HCT116 (cell line): Measurements from ENCODE around the gene PRICKLE1. TPM values are rescaled to one million over a fixed set of nuclear protein-coding genes. Genes with fewer than 3 reads are reported as not detected.

Experiments used
- ATAC-seq: fragments of 200-7000 bp; cut with Tn5 transposase; 2 replicates; pipeline ENCODE4 v1.9.1; 2020; ENCODE audit warnings: mild to moderate bottlenecking, moderate library complexity
- BruUV-seq: library from RNA; stranded (reverse); fragments of 400-500 nt; replicated peaks from 2 replicates; lab custom pipeline; 2021; lab: Mats Ljungman, UMichigan
- CTCF ChIA-PET: fragments of 300-600 bp; sonication (Branson Sonifier 250); formaldehyde crosslinking; loops from one replicate; lab custom pipeline; 2021; ENCODE audit warnings: antibody characterized with exemption; lab: Charles Lee
- POLR2A ChIA-PET: fragments of 300-600, 350-600 bp; sonication (Branson Sonifier 250); formaldehyde crosslinking; loops from one replicate; lab custom pipeline; 2021; ENCODE audit warnings: antibody characterized with exemption; lab: Charles Lee
- RAD21 ChIA-PET, 2 experiments: fragments of 300-600 bp; sonication (Branson Sonifier 250); formaldehyde crosslinking; loops; one replicate each; lab custom pipeline; 2023; ENCODE audit warnings: low total read pairs in 2 of 2; ENCODE audit not compliant: uncharacterized antibody in 2 of 2, unreplicated experiment in 2 of 2, low non-redundant PET in 1 of 2; lab: Charles Lee
- DNase-seq: peaks from one replicate; pipeline ENCODE4 v3.0.0-alpha.2; 2010; ENCODE audit warnings: low read depth, low spot score
- H2AFZ ChIP-seq: fragments of 200-600 bp; shearing (Covaris generic), sonication (generic); 2 replicates; pipeline ENCODE4 v1.6.1; 2017; ENCODE audit warnings: low read depth, mixed run types, mixed read lengths, antibody characterized with exemption, low read length; ENCODE audit not compliant: poor library complexity, severe bottlenecking
- H3K27ac ChIP-seq: 2 replicates; pipeline ENCODE4 v1.5.1; 2012; ENCODE audit warnings: low read depth, low read length
- H3K27me3 ChIP-seq: fragments of 200-600 bp; sonication (generic); 2 replicates; pipeline ENCODE4 v1.6.1; 2016; ENCODE audit warnings: mixed run types, low read length, mixed read lengths; ENCODE audit not compliant: insufficient read depth
- H3K36me3 ChIP-seq, 2 experiments: fragments of 200-500 bp in 1 of 2; fragments of 200-600 bp in 1 of 2; sonication (Bioruptor generic) in 1 of 2; sonication (generic) in 1 of 2; 2 replicates each; pipeline versions ENCODE4 v1.5.1 to v1.6.1; 2014 to 2016; ENCODE audit warnings: low read length in 2 of 2, inconsistent platforms in 1 of 2, mixed read lengths in 1 of 2, mixed run types in 1 of 2; ENCODE audit not compliant: insufficient read depth in 2 of 2, control insufficient read depth in 1 of 2
- H3K4me1 ChIP-seq, 2 experiments: fragments of 200-600 bp in 1 of 2; sonication (generic) in 1 of 2; 2 replicates each; pipeline versions ENCODE4 v1.5.1 to v1.6.1; 2012 to 2017; ENCODE audit warnings: low read length in 2 of 2, inconsistent platforms in 1 of 2, mild to moderate bottlenecking in 1 of 2, mixed read lengths in 1 of 2, mixed run types in 1 of 2, moderate library complexity in 1 of 2; ENCODE audit not compliant: insufficient read depth in 2 of 2, control insufficient read depth in 1 of 2
- H3K4me2 ChIP-seq: fragments of 200-600 bp; sonication (generic); 2 replicates; pipeline ENCODE4 v1.6.1; 2017; ENCODE audit warnings: mixed run types, low read length, mixed read lengths
- H3K4me3 ChIP-seq, 2 experiments: fragments of 200-600 bp in 1 of 2; sonication (generic) in 1 of 2; replicated peaks in 1 of 2; 2 replicates each; pipeline ENCODE4 v1.5.1; 2011 to 2016; ENCODE audit warnings: low read length in 2 of 2, control low read depth in 1 of 2, low read depth in 1 of 2, mild to moderate bottlenecking in 1 of 2, mixed read lengths in 1 of 2, mixed run types in 1 of 2
- H3K79me2 ChIP-seq: fragments of 200-600 bp; sonication (generic); 2 replicates; pipeline ENCODE4 v1.6.1; 2017; ENCODE audit warnings: mild to moderate bottlenecking, mixed run types, low read length, moderate library complexity, mixed read lengths; ENCODE audit not compliant: insufficient read depth
- H3K9ac ChIP-seq: fragments of 200-600 bp; sonication (generic); 2 replicates; pipeline ENCODE4 v1.6.1; 2016; ENCODE audit warnings: low read length, mixed read lengths
- H3K9me2 ChIP-seq: fragments of 200-600 bp; sonication (generic), shearing (Covaris generic); 2 replicates; pipeline ENCODE4 v1.6.1; 2017; ENCODE audit warnings: mixed run types, mild to moderate bottlenecking, moderate library complexity; ENCODE audit not compliant: insufficient read depth
- H3K9me3 ChIP-seq, 2 experiments: fragments of 200-500 bp in 1 of 2; fragments of 200-600 bp in 1 of 2; sonication (Bioruptor generic) in 1 of 2; sonication (generic) in 1 of 2; 2 replicates each; pipeline ENCODE4 v1.6.1; 2014 to 2017; ENCODE audit warnings: low read length in 2 of 2, mixed read lengths in 2 of 2, inconsistent platforms in 1 of 2, low read depth in 1 of 2, mild to moderate bottlenecking in 1 of 2, mixed run types in 1 of 2, moderate library complexity in 1 of 2; ENCODE audit not compliant: control insufficient read depth in 1 of 2, insufficient read depth in 1 of 2
- H4K20me1 ChIP-seq: fragments of 200-600 bp; sonication (generic), shearing (Covaris generic); 2 replicates; pipeline ENCODE4 v1.6.1; 2017; ENCODE audit warnings: mixed run types, mild to moderate bottlenecking, moderate library complexity; ENCODE audit not compliant: insufficient read depth
- CBX3 ChIP-seq: IDR thresholded peaks from 2 replicates; pipeline ENCODE4 v1.6.1; 2012; ENCODE audit warnings: low read depth
- ELF1 ChIP-seq: IDR thresholded peaks from 2 replicates; pipeline ENCODE4 v1.6.1; 2012; ENCODE audit warnings: low read depth, borderline replicate concordance
- EZH2 ChIP-seq: fragments of 200-600 bp; sonication (generic); IDR thresholded peaks from 2 replicates; pipeline ENCODE4 v1.6.1; 2017; ENCODE audit warnings: antibody characterized with exemption, mixed run types
- EZH2phosphoT487 ChIP-seq: fragments of 200-600 bp; IDR thresholded peaks from 2 replicates; pipeline ENCODE4 v1.6.1; 2018; ENCODE audit warnings: antibody characterized with exemption, borderline replicate concordance
- JUND ChIP-seq: IDR thresholded peaks from 2 replicates; pipeline ENCODE4 v1.6.1; 2012
- POLR2A ChIP-seq: IDR thresholded peaks from 2 replicates; pipeline ENCODE4 v1.7.0; 2011; ENCODE audit warnings: borderline replicate concordance; ENCODE audit not compliant: insufficient read depth, insufficient read length; ENCODE audit errors: extremely low read depth
- SIN3A ChIP-seq: IDR thresholded peaks from 2 replicates; pipeline ENCODE4 v1.6.1; 2012; ENCODE audit warnings: low read depth
- SP1 ChIP-seq: IDR thresholded peaks from 2 replicates; pipeline ENCODE4 v1.6.1; 2012; ENCODE audit warnings: low read depth
- ZNF274 ChIP-seq: fragments of 200-500 bp; sonication (Bioruptor generic); IDR thresholded peaks from 2 replicates; pipeline ENCODE4 v1.6.1; 2014; ENCODE audit warnings: mild to moderate bottlenecking, low read depth, low read length, inconsistent platforms
- intact Hi-C: fragments of 100-400 bp; cut with micrococcal nuclease; formaldehyde crosslinking; loops from 2 replicates; pipeline ENCODE4 v1.10.0; 2022
- total RNA-seq: library from RNA; stranded (reverse); gene quantifications from one replicate; pipeline ENCODE4 v1.2.1, GENCODE V29; 2021; ENCODE audit not compliant: unreplicated experiment
- TF ChIP-seq, protein P1 (sequence below): IDR thresholded peaks from 2 replicates; pipeline ENCODE4 v1.6.1; 2012
- TF ChIP-seq, protein P2 (sequence below): IDR thresholded peaks from 2 replicates; pipeline ENCODE4 v1.6.1; 2012
- TF ChIP-seq, protein P3 (sequence below), 3 experiments: fragments of 200-600 bp in 1 of 3; sonication (generic) in 1 of 3; IDR thresholded peaks in 2 of 3; conservative IDR thresholded peaks in 1 of 3; 2 replicates each; pipeline ENCODE4 v1.5.1; 2012 to 2017; ENCODE audit warnings: low read depth in 2 of 3, low read length in 2 of 3, antibody characterized with exemption in 1 of 3, borderline replicate concordance in 1 of 3, control low read depth in 1 of 3, mild to moderate bottlenecking in 1 of 3, mixed read lengths in 1 of 3, mixed run types in 1 of 3, moderate library complexity in 1 of 3; ENCODE audit not compliant: insufficient read depth in 1 of 3
- TF ChIP-seq, protein P4 (sequence below): IDR thresholded peaks from 2 replicates; pipeline ENCODE4 v1.6.1; 2012; ENCODE audit warnings: low read depth

PRICKLE1 gene
- total RNA-seq, 1 experiment from 2014 or later = 1.3 TPM

DNA sequence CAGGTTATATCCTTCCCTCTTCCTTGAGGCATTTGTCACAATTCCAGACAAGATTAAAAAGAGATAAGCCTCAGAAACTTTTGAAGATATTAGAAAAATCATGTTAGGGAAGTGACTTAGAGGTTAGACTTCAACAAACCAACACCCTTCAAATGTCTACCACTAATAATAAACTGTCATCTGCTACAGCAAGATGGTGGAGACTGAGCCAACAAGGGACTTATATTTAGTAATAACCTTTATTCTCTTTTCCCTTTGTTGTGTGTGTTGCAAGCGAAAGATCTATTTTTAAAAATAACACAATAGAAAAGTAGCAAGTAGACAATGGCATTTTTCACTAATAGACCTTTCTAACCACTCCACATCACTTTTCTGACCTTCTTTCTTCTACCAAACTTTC, 28.6 kb downstream of the PRICKLE1 start:
- ATAC-seq = no peak
- H3K9me2 ChIP-seq = no peaks in the 10 kb centered on the region
- no peak overlapping the region for H3K9ac ChIP-seq
- no peak overlapping the region for H3K27ac ChIP-seq
- TF ChIP-seq EZH2 = no peak
- no peak for TF ChIP-seq EZH2phosphoT487
- no peak for TF ChIP-seq JUND
- no peak for TF ChIP-seq SIN3A
- no peak for TF ChIP-seq POLR2A
- TF ChIP-seq, protein P1, sequence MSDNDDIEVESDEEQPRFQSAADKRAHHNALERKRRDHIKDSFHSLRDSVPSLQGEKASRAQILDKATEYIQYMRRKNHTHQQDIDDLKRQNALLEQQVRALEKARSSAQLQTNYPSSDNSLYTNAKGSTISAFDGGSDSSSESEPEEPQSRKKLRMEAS = no peak
- no peak for TF ChIP-seq CBX3
- TF ChIP-seq, protein P2, sequence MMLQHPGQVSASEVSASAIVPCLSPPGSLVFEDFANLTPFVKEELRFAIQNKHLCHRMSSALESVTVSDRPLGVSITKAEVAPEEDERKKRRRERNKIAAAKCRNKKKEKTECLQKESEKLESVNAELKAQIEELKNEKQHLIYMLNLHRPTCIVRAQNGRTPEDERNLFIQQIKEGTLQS = no peak
- no TSS peak for BruUV-seq
- no peak overlapping the region for H2AFZ ChIP-seq
- ChIA-PET RAD21 (no interaction called here), POLR2A (no interaction called here), CTCF (no interaction called here)
- no peaks in the 10 kb centered on the region for H3K9me3 ChIP-seq
- no peaks in the 10 kb centered on the region for H3K79me2 ChIP-seq
- no peak overlapping the region for H3K4me3 ChIP-seq
- H3K4me2 ChIP-seq = no peak overlapping the region
- H3K36me3 ChIP-seq = no peaks in the 10 kb centered on the region
- intact Hi-C loops = no loop called here
- no peaks in the 10 kb centered on the region for H3K4me1 ChIP-seq
- no peaks in the 10 kb centered on the region for H3K27me3 ChIP-seq
- H4K20me1 ChIP-seq = no peaks in the 10 kb centered on the region
- no peak for DNase-seq

DNA sequence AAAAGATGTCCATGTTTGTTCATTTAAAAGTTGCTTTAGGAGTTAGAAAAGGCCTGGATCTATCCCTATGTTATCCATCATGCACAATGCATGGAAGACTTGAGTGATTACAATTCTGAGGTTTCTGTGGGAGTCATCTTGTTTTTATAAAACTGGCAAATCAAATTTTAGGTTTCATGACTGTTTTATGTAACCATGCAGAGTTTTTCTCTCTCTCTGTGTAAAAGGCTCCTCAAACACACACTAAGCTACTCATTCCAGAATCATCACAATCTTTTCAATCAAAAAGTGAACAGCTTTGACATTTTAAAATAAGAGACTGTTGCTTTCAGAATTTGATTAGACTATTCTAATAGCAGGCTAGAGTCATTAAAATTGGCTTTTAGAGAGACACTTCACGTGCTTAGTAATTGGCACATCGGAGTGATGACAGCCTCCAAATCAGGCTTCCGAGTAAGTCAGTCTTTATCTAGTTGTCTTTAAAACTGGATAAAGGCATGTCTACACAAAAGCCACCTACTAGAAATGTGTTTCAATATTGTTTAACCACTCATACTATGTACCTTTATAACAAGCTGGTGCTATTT, 31.9 kb downstream of the PRICKLE1 start:
- RAD21 ChIA-PET = no interaction called here
- POLR2A ChIA-PET = no interaction called here
- no peaks in the 10 kb centered on the region for H4K20me1 ChIP-seq
- H3K4me2 ChIP-seq = no peak overlapping the region
- H2AFZ ChIP-seq = no peak overlapping the region
- no peaks in the 10 kb centered on the region for H3K79me2 ChIP-seq
- no peak overlapping the region for H3K27ac ChIP-seq
- ATAC-seq (no peak), DNase-seq (no peak)
- no peaks in the 10 kb centered on the region for H3K36me3 ChIP-seq
- H3K4me3 ChIP-seq = no peak overlapping the region
- TF ChIP-seq SIN3A (no peak), SP1 (no peak), EZH2phosphoT487 (no peak), ELF1 (no peak), ZNF274 (no peak)
- TF ChIP-seq, protein P3, sequence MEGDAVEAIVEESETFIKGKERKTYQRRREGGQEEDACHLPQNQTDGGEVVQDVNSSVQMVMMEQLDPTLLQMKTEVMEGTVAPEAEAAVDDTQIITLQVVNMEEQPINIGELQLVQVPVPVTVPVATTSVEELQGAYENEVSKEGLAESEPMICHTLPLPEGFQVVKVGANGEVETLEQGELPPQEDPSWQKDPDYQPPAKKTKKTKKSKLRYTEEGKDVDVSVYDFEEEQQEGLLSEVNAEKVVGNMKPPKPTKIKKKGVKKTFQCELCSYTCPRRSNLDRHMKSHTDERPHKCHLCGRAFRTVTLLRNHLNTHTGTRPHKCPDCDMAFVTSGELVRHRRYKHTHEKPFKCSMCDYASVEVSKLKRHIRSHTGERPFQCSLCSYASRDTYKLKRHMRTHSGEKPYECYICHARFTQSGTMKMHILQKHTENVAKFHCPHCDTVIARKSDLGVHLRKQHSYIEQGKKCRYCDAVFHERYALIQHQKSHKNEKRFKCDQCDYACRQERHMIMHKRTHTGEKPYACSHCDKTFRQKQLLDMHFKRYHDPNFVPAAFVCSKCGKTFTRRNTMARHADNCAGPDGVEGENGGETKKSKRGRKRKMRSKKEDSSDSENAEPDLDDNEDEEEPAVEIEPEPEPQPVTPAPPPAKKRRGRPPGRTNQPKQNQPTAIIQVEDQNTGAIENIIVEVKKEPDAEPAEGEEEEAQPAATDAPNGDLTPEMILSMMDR (IDR thresholded peaks at IDR 0.05 in 2 of 3, conservative IDR thresholded peaks at IDR 0.05 in 1 of 3; ENCODE audit: borderline replicate concordance in 1 of 3, insufficient read depth in 1 of 3, low read depth in 2 of 3, low read length in 2 of 3) = no peak
- TF ChIP-seq, protein P4, sequence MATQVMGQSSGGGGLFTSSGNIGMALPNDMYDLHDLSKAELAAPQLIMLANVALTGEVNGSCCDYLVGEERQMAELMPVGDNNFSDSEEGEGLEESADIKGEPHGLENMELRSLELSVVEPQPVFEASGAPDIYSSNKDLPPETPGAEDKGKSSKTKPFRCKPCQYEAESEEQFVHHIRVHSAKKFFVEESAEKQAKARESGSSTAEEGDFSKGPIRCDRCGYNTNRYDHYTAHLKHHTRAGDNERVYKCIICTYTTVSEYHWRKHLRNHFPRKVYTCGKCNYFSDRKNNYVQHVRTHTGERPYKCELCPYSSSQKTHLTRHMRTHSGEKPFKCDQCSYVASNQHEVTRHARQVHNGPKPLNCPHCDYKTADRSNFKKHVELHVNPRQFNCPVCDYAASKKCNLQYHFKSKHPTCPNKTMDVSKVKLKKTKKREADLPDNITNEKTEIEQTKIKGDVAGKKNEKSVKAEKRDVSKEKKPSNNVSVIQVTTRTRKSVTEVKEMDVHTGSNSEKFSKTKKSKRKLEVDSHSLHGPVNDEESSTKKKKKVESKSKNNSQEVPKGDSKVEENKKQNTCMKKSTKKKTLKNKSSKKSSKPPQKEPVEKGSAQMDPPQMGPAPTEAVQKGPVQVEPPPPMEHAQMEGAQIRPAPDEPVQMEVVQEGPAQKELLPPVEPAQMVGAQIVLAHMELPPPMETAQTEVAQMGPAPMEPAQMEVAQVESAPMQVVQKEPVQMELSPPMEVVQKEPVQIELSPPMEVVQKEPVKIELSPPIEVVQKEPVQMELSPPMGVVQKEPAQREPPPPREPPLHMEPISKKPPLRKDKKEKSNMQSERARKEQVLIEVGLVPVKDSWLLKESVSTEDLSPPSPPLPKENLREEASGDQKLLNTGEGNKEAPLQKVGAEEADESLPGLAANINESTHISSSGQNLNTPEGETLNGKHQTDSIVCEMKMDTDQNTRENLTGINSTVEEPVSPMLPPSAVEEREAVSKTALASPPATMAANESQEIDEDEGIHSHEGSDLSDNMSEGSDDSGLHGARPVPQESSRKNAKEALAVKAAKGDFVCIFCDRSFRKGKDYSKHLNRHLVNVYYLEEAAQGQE = no peak
- no peak overlapping the region for H3K9ac ChIP-seq
- H3K4me1 ChIP-seq = no peaks in the 10 kb centered on the region
- CTCF ChIA-PET = no interaction called here
- no peaks in the 10 kb centered on the region for H3K9me3 ChIP-seq
- intact Hi-C loops = no loop called here
- no peaks in the 10 kb centered on the region for H3K9me2 ChIP-seq
- no peaks in the 10 kb centered on the region for H3K27me3 ChIP-seq
- BruUV-seq = no TSS peak
